DOHH2 (cell line): ENCODE measurements around the gene SWSAP1.
"Not testable (repeated sequence)": the region's sequence is repeated elsewhere in the genome, so short reads cannot be mapped to it uniquely, and the experiment has no call there.

Experiments
- H3F3A ChIP-seq: fragments of 200-600 bp; sonication (generic), shearing (Covaris generic); 2 replicates; pipeline ENCODE4 v1.6.0; 2016; ENCODE audit warnings: antibody characterized with exemption, mild to moderate bottlenecking; ENCODE audit not compliant: control insufficient read depth, insufficient read depth
- H3K27ac ChIP-seq: fragments of 200-600 bp; sonication (generic); 2 replicates; pipeline ENCODE4 v1.5.1; 2014; ENCODE audit warnings: low read depth, mild to moderate bottlenecking, low read length, moderate library complexity
- H3K27me3 ChIP-seq: fragments of 200-600 bp; sonication (generic); 2 replicates; pipeline ENCODE4 v1.6.1; 2014; ENCODE audit warnings: mild to moderate bottlenecking, low read length, mixed read lengths; ENCODE audit not compliant: control insufficient read depth
- H3K36me3 ChIP-seq: fragments of 200-600 bp; sonication (generic); 2 replicates; pipeline ENCODE4 v1.6.1; 2014; ENCODE audit warnings: mild to moderate bottlenecking, low read length, moderate library complexity, mixed read lengths; ENCODE audit not compliant: control insufficient read depth
- H3K4me1 ChIP-seq: fragments of 200-600 bp; sonication (generic); 2 replicates; pipeline ENCODE4 v1.6.1; 2014; ENCODE audit warnings: mild to moderate bottlenecking, low read length, mixed read lengths; ENCODE audit not compliant: control insufficient read depth
- H3K4me2 ChIP-seq: fragments of 200-600 bp; sonication (generic); 2 replicates; pipeline ENCODE4 v1.6.0; 2014; ENCODE audit warnings: mild to moderate bottlenecking, low read length, moderate library complexity
- H3K4me3 ChIP-seq: fragments of 200-600 bp; sonication (generic); 2 replicates; pipeline ENCODE4 v1.5.1; 2014; ENCODE audit warnings: mild to moderate bottlenecking, low read length, mixed read lengths
- H3K79me2 ChIP-seq: fragments of 200-600 bp; sonication (generic); 2 replicates; pipeline ENCODE4 v1.6.1; 2014; ENCODE audit warnings: mild to moderate bottlenecking, low read length, mixed read lengths; ENCODE audit not compliant: control insufficient read depth
- H3K9me2 ChIP-seq: fragments of 200-600 bp; sonication (generic); replicated peaks from 2 replicates; pipeline ENCODE4 v1.6.1; 2014; ENCODE audit warnings: mild to moderate bottlenecking, low read length, mixed read lengths; ENCODE audit not compliant: control insufficient read depth
- H3K9me3 ChIP-seq: fragments of 200-600 bp; sonication (generic); 2 replicates; pipeline ENCODE4 v1.6.1; 2014; ENCODE audit warnings: antibody characterized with exemption, low read length, mixed read lengths; ENCODE audit not compliant: control insufficient read depth, insufficient read depth
- H4K20me1 ChIP-seq: fragments of 200-600 bp; sonication (generic); 2 replicates; pipeline ENCODE4 v1.6.0; 2014; ENCODE audit warnings: low read depth, mild to moderate bottlenecking, antibody characterized with exemption, low read length, moderate library complexity; ENCODE audit not compliant: control insufficient read depth, insufficient read depth
- EZH2phosphoT487 ChIP-seq: fragments of 200-600 bp; sonication (generic); IDR thresholded peaks from 2 replicates; pipeline ENCODE4 v1.6.1; 2017; ENCODE audit warnings: borderline replicate concordance, mild to moderate bottlenecking, antibody characterized with exemption, low read length, moderate library complexity, mixed read lengths
- TF ChIP-seq, protein P1 (sequence below): fragments of 200-600 bp; sonication (generic); IDR thresholded peaks from one replicate; pipeline ENCODE4 v1.5.1; 2014; ENCODE audit warnings: antibody characterized with exemption, mild to moderate bottlenecking, low read depth, low read length; ENCODE audit not compliant: poor library complexity, severe bottlenecking

SWSAP1 gene

DNA sequence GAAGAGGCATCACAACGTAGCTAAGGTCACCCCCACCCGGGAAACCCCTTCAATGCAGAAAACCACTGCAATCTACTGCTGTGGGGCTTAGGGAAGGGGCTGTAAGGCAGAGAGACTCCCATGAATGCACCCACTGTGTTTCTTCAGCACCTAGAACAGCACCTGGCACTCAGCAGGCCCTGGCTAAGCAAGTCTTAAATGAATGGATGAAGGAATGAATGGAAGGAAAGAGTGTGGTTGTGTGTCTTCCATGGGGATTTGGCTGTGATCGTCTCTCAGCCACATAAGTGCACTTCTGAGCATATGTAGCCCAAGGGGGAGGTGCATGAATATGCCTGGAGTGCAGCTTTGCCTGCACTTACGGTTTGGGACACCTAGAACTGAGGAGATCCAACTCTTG, 25.3 kb upstream of the SWSAP1 start:
- H3K4me1 ChIP-seq, result peaks cover 27% of the 10 kb centered on the region
- H3K27ac ChIP-seq, result no peak overlapping the region
- peaks cover 14% of the 10 kb centered on the region for H3K79me2 ChIP-seq
- no peaks in the 10 kb centered on the region for H3K9me2 ChIP-seq
- H4K20me1 ChIP-seq, result no peaks in the 10 kb centered on the region
- no peaks in the 10 kb centered on the region for H3K27me3 ChIP-seq
- no peak for TF ChIP-seq EZH2phosphoT487
- TF ChIP-seq, protein P1, sequence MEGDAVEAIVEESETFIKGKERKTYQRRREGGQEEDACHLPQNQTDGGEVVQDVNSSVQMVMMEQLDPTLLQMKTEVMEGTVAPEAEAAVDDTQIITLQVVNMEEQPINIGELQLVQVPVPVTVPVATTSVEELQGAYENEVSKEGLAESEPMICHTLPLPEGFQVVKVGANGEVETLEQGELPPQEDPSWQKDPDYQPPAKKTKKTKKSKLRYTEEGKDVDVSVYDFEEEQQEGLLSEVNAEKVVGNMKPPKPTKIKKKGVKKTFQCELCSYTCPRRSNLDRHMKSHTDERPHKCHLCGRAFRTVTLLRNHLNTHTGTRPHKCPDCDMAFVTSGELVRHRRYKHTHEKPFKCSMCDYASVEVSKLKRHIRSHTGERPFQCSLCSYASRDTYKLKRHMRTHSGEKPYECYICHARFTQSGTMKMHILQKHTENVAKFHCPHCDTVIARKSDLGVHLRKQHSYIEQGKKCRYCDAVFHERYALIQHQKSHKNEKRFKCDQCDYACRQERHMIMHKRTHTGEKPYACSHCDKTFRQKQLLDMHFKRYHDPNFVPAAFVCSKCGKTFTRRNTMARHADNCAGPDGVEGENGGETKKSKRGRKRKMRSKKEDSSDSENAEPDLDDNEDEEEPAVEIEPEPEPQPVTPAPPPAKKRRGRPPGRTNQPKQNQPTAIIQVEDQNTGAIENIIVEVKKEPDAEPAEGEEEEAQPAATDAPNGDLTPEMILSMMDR, result no peak
- H3F3A ChIP-seq, result no peaks in the 10 kb centered on the region; the same call in 1 of the 2 replicates
- H3K36me3 ChIP-seq, result no peaks in the 10 kb centered on the region
- peaks cover 6% of the 10 kb centered on the region; the same call in 1 of the 2 replicates for H3K9me3 ChIP-seq
- H3K4me3 ChIP-seq, result no peak overlapping the region
- H3K4me2 ChIP-seq, result no peak overlapping the region

DNA sequence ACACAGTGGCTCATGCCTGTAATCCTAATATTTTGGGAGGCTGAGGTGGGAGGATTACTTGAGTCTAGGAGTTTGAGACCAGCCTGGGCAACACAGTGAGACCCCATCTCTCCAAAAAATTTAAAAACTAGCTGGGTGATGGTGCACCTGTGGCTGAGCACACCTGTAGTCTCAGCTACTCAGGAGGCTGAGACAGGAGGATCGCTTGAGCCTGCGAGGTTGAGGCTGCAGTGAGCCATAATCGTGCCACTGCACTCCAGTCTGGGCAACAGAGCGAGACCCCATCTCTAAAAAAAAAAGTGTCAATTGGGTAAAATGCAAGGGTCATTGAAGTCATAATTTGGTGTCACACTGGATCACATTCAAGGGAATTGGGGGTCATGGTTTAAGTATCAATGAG, 20.4 kb upstream of the SWSAP1 start:
- not testable (repeated sequence) for H3K4me2 ChIP-seq, H4K20me1 ChIP-seq, H3K36me3 ChIP-seq, H3K79me2 ChIP-seq, H3K4me1 ChIP-seq, H3K27me3 ChIP-seq, H3K9me2 ChIP-seq, H3K4me3 ChIP-seq, H3F3A ChIP-seq, H3K27ac ChIP-seq, H3K9me3 ChIP-seq

DNA sequence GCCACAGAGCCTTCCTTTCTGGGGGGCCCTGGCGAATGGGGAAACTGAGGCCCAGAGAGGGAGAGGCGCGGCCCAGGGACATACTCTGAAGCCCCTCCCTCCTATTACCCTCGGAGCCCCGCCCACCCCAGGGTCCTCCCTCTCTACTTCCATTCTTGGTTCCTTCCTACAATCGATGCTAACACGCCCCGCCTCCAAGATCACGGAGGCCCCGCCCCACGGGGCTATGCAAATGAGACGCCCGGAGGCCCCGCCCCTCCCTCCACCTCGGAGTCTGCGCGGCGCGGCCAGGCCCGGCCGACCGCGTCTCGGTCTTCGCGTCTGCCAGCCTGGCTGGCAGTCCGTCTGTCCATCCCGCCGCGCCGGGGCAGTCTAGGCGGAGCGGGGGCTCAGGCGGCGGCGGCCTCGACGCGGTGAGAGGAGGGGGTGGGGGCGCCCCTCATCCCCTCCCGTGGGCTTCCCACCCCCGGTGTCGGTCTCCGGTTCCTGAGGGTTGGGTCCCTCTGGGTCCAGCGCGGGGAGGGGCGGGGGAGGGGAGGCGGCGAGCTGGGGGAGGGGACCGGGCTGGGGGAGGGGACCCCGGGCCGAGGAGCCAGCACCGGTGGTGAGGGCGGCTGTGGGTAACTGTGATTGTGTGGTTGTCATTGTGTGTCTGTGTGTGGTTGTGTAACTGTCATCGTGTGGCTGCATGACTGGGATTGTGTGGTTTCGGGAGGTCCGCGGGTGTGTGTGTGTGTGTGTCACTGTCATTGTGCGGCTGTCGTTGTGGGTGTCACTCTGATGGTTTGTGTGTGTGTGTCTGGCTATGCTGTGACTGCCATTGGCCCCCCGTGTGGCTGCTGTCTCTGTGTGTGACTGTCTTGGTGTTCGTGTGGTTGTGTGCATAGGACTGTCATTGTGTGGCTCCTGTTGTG, 19.0 kb upstream of the SWSAP1 start, which contains the start of gene PLPPR2:
Gene PLPPR2, plus strand, starts transcription at position 273 of the 914 bp plus-strand sequence. CDS start 2,242 bp downstream, outside the sequence.
- Histone ChIP-seq H3K4me2 (no peak within 1 kb of the TSS), H3F3A (no peaks in the 10 kb centered on the region; the same call in 1 of the 2 replicates), H3K36me3 (no peaks in the 10 kb centered on the region), H3K79me2 (no peaks in the 10 kb centered on the region), H3K4me3 (no peak within 1 kb of the TSS), H3K27ac (no peak within 1 kb of the TSS), H3K4me1 (no peaks in the 10 kb centered on the region), H3K27me3 (no peaks in the 10 kb centered on the region), H4K20me1 (no peaks in the 10 kb centered on the region), H3K9me2 (no peaks in the 10 kb centered on the region), H3K9me3 (no peaks in the 10 kb centered on the region)
- no peak for TF ChIP-seq EZH2phosphoT487
- TF ChIP-seq, protein P1, result no peak

DNA sequence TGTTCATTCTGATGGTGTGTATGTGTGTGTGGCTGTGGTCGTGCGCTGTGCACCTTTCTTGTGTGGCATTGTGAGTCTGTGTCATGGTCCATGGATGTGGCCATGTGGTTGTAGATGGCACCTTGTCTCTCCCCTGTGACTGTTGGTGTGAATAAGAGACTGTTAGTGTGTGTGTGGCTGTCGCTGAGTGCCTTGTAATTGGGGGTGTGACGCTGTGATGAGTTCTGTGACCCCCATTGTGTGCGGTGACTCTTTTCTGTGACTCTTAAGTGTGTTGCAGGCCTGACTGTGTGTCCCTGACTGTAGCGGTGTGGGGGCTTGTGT, 18.4 kb upstream of the SWSAP1 start:
- H3K27ac ChIP-seq, result no peak overlapping the region
- no peaks in the 10 kb centered on the region for H3K79me2 ChIP-seq
- H3K27me3 ChIP-seq, result no peaks in the 10 kb centered on the region
- no peak overlapping the region for H3K4me2 ChIP-seq
- H3K36me3 ChIP-seq, result no peaks in the 10 kb centered on the region
- TF ChIP-seq, protein P1, result no peak
- no peak for TF ChIP-seq EZH2phosphoT487
- no peaks in the 10 kb centered on the region for H3K9me3 ChIP-seq
- no peaks in the 10 kb centered on the region for H3K4me1 ChIP-seq
- no peaks in the 10 kb centered on the region; the same call in 1 of the 2 replicates for H3F3A ChIP-seq
- H3K4me3 ChIP-seq, result no peak overlapping the region
- H4K20me1 ChIP-seq, result no peaks in the 10 kb centered on the region
- no peaks in the 10 kb centered on the region for H3K9me2 ChIP-seq
